HepG2 (cell line): Measurements from ENCODE around the gene MAN2A2. TPM values are rescaled to one million over a fixed set of nuclear protein-coding genes. Genes with fewer than 3 reads are reported as not detected.

ENCODE experiments used
- ARNT2 ChIP-seq: sonication (generic); formaldehyde crosslinking; IDR thresholded peaks from 2 replicates; pipeline ENCODE4 v1.8.0; 2022; ENCODE audit warnings: mild to moderate bottlenecking, low read depth, missing genetic modification reagents, moderate library complexity
- DDIT3 ChIP-seq: sonication (generic); formaldehyde crosslinking; IDR thresholded peaks from 2 replicates; pipeline ENCODE4 v1.4.0; 2020; ENCODE audit warnings: mild to moderate bottlenecking, missing genetic modification reagents
- DNMT1 ChIP-seq: sonication (generic); formaldehyde crosslinking; IDR thresholded peaks from 2 replicates; pipeline ENCODE4 v1.5.1; 2020; ENCODE audit warnings: mild to moderate bottlenecking, missing genetic modification reagents
- HDAC6 ChIP-seq: fragments of 200-600 bp; sonication (generic); IDR thresholded peaks from 2 replicates; pipeline ENCODE4 v1.7.0; 2017; ENCODE audit warnings: mild to moderate bottlenecking, antibody characterized with exemption, low read length, low read depth
- HOXA3 ChIP-seq: sonication (generic); formaldehyde crosslinking; IDR thresholded peaks from 2 replicates; pipeline ENCODE4 v1.5.0; 2020; ENCODE audit warnings: missing genetic modification reagents
- IRF1 ChIP-seq: sonication (generic); formaldehyde crosslinking; IDR thresholded peaks from 2 replicates; pipeline ENCODE4 v1.4.0; 2020; ENCODE audit warnings: low read depth, mild to moderate bottlenecking, missing genetic modification reagents
- JDP2 ChIP-seq: sonication (generic); formaldehyde crosslinking; IDR thresholded peaks from 2 replicates; pipeline ENCODE4 v1.8.1; 2022; ENCODE audit warnings: missing genetic modification reagents, borderline replicate concordance
- MIXL1 ChIP-seq: IDR thresholded peaks from 2 replicates; pipeline ENCODE4 v1.6.1; 2016
- MYC ChIP-seq: sonication (generic); formaldehyde crosslinking; IDR thresholded peaks from 2 replicates; pipeline ENCODE4 v1.9.0; 2021; ENCODE audit warnings: missing genetic modification reagents, borderline replicate concordance
- MYNN ChIP-seq: sonication (generic); formaldehyde crosslinking; IDR thresholded peaks from 2 replicates; pipeline ENCODE4 v1.4.0; 2020; ENCODE audit warnings: mild to moderate bottlenecking, low read depth, missing genetic modification reagents
- ONECUT2 ChIP-seq: sonication (generic); formaldehyde crosslinking; IDR thresholded peaks from 2 replicates; pipeline ENCODE4 v1.4.0; 2020; ENCODE audit warnings: missing genetic modification reagents
- PCBP2 ChIP-seq: fragments of 200-400 bp; formaldehyde crosslinking; optimal IDR thresholded peaks from 2 replicates; pipeline ENCODE3; 2018; ENCODE audit warnings: low read length, low read depth; ENCODE audit not compliant: poor library complexity, severe bottlenecking
- RFXANK ChIP-seq: IDR thresholded peaks from 2 replicates; pipeline ENCODE4 v1.6.1; 2016
- SAP130 ChIP-seq: IDR thresholded peaks from 2 replicates; pipeline ENCODE4 v1.6.1; 2016; ENCODE audit warnings: low read depth
- SMARCE1 ChIP-seq: fragments of 450-650 bp; IDR thresholded peaks from 2 replicates; pipeline ENCODE4 v1.6.1; 2017; ENCODE audit warnings: borderline replicate concordance
- TEAD2 ChIP-seq: sonication (generic); formaldehyde crosslinking; IDR thresholded peaks from 2 replicates; pipeline ENCODE4 v1.9.0; 2021; ENCODE audit warnings: missing genetic modification reagents
- ZBTB2 ChIP-seq: sonication (generic); formaldehyde crosslinking; IDR thresholded peaks from 2 replicates; pipeline ENCODE4 v1.8.0; 2022; ENCODE audit warnings: low read depth, missing genetic modification reagents
- ZMAT5 ChIP-seq: sonication (generic); formaldehyde crosslinking; IDR thresholded peaks from 2 replicates; pipeline ENCODE4 v1.5.0; 2020; ENCODE audit warnings: mild to moderate bottlenecking, low read depth, missing genetic modification reagents, borderline replicate concordance
- ZNF205 ChIP-seq: IDR thresholded peaks from 2 replicates; pipeline ENCODE4 v1.6.1; 2018; ENCODE audit warnings: missing biosample characterization, missing genetic modification reagents
- ZNF367 ChIP-seq: sonication (generic); formaldehyde crosslinking; IDR thresholded peaks from 2 replicates; pipeline ENCODE4 v1.4.0; 2020; ENCODE audit warnings: missing genetic modification reagents, borderline replicate concordance
- ZNF414 ChIP-seq: sonication (generic); formaldehyde crosslinking; IDR thresholded peaks from 2 replicates; pipeline ENCODE4 v1.5.0; 2020; ENCODE audit warnings: missing genetic modification reagents
- ZNF562 ChIP-seq: sonication (generic); formaldehyde crosslinking; IDR thresholded peaks from 2 replicates; pipeline ENCODE4 v1.8.0; 2022; ENCODE audit warnings: missing genetic modification reagents, borderline replicate concordance
- ZNF672 ChIP-seq: sonication (generic); formaldehyde crosslinking; IDR thresholded peaks from 2 replicates; pipeline ENCODE4 v1.8.1; 2022; ENCODE audit warnings: missing genetic modification reagents
- ZSCAN25 ChIP-seq: sonication (generic); formaldehyde crosslinking; IDR thresholded peaks from 2 replicates; pipeline ENCODE4 v1.8.0; 2022; ENCODE audit warnings: mild to moderate bottlenecking, missing genetic modification reagents
- ZSCAN30 ChIP-seq: sonication (generic); formaldehyde crosslinking; IDR thresholded peaks from 2 replicates; pipeline ENCODE4 v1.5.0; 2020; ENCODE audit warnings: mild to moderate bottlenecking, missing genetic modification reagents
- polyA plus RNA-seq, 8 experiments: library from polyadenylated mRNA; depleted of rRNA in 3 of 8; stranded (reverse) in 7 of 8; unstranded in 1 of 8; fragments of >200 nt; fragmentation: Illumina TruSeq in 4 of 8; extraction: Trizol in 4 of 8; gene quantifications; 2 replicates each; pipeline versions ENCODE4 v1.2.1 to v1.2.3, GENCODE V29; 2011 to 2016; ENCODE audit warnings: low read depth in 4 of 8, missing spikeins in 1 of 8, mixed read lengths in 1 of 8; ENCODE audit not compliant: insufficient read depth in 1 of 8
- total RNA-seq, 5 experiments: library from RNA; depleted of rRNA; stranded (reverse); fragments of >200 nt; fragmentation: Illumina TruSeq; extraction: Trizol; gene quantifications; 2 replicates each; pipeline ENCODE4 v1.2.3, GENCODE V29; 2016; ENCODE audit warnings: low read depth in 1 of 5

Gene MAN2A2
- total and polyA plus RNA-seq, 2 of the 13 experiments (the other 11 are each of a cell fraction or from before 2014, with no cell fraction given): 17.5 to 51.5 TPM

- TF ChIP-seq PCBP2 (no peak), TEAD2 (CRISPR knock-in tag) (no peak), IRF1 (CRISPR knock-in tag) (no peak), RFXANK (CRISPR knock-in tag) (no peak), SAP130 (CRISPR knock-in tag) (0 out of 2 replicates have a peak, but pooled peaks have one; percentile 10), HOXA3 (CRISPR knock-in tag) (no peak), ZNF562 (CRISPR knock-in tag) (no peak), ARNT2 (CRISPR knock-in tag) (no peak), DNMT1 (no peak), ZSCAN30 (CRISPR knock-in tag) (no peak), ZNF205 (no peak), MYNN (no peak), ZBTB2 (CRISPR knock-in tag) (no peak), ZSCAN25 (CRISPR knock-in tag) (no peak), MIXL1 (no peak), SMARCE1 (no peak), MYC (CRISPR knock-in tag) (no peak), ZMAT5 (CRISPR knock-in tag) (no peak), DDIT3 (CRISPR knock-in tag) (no peak), ONECUT2 (CRISPR knock-in tag) (no peak), HDAC6 (no peak), JDP2 (CRISPR knock-in tag) (no peak), ZNF414 (CRISPR knock-in tag) (no peak), ZNF367 (no peak), ZNF672 (CRISPR knock-in tag) (no peak)
Observed at GRCh38 chr15:90872486-90873184, 30.5 kb upstream of the MAN2A2 start (continued).
